Fibroblast of skin of abdomen (primary cell): ENCODE measurements around the gene PDPK1.

Experiments used
- DNase-seq: peaks from one replicate; pipeline ENCODE4 v3.0.0-alpha.2; 2013

PDPK1 gene

DNA sequence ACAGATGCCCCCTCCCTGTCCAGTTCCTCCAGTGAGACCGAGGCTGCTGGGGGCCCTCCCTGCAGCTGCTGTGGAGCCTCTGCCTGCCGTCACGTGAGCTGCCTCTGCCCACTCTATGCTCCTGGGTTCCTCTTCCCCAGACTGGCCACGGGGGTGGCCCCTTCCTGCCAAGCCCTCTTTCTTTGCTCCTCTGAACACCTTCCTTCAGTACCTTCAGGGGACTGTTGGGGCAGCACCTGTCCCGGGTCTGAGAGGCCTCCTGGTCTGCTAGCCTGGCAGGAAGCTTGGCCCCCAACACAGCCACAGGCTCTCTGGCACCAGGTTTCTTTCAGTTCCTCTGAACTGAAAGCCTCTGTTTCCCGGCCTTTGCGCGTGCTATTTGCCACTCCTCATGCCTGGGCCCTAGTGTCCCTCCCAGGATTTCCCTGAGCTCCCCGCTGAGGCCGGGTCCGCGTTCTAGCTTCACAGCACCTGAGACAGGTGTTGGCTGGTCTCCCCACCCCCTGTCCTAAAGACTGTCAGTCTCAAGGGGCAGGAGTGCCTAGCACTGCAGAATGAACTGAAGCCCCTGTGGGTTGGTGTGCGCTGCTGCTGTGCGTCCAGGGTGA, 30.7 kb upstream of the PDPK1 start:
- no peak for DNase-seq

GRCh38 chr16:2507665-2508064, 30.2 kb upstream of the PDPK1 start:
- no peak for DNase-seq

DNA sequence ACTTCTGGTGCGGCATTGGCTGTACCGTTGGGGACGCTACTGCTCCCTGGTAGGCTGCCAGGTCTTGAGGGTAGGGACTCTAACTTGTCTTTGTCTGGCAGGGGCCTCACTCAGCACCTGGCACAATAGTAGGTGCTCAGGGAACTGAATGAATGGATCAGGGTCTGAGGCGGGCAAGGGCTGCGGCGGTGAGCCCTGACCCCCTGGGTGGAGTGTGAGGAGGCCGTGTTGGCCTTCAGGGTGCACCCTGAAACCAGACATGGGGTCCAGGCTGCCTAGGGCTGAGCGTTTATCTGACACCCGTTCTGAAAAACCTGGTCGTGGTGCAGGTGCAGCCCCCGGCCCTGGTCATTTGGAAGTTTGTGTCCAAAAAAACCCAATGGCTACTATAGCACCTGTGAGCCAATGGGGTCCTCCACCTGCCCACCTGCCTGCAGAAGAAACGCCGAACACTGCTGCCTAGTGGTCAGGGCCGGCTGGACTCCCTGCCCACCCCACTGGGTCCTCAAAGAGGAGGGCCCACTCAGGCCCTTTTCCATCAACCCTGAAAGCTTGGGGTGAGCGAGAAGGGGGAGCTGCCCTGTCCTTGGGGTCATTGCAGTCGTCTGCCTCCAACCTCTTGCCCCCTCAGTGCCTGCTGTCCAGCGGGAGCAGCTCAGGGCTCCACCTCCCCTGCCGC, 29.0 kb upstream of the PDPK1 start:
- no peak for DNase-seq

- DNase-seq = peak; percentile 54
Observed at GRCh38 chr16:2511128-2511800, 26.6 kb upstream of the PDPK1 start.

DNA sequence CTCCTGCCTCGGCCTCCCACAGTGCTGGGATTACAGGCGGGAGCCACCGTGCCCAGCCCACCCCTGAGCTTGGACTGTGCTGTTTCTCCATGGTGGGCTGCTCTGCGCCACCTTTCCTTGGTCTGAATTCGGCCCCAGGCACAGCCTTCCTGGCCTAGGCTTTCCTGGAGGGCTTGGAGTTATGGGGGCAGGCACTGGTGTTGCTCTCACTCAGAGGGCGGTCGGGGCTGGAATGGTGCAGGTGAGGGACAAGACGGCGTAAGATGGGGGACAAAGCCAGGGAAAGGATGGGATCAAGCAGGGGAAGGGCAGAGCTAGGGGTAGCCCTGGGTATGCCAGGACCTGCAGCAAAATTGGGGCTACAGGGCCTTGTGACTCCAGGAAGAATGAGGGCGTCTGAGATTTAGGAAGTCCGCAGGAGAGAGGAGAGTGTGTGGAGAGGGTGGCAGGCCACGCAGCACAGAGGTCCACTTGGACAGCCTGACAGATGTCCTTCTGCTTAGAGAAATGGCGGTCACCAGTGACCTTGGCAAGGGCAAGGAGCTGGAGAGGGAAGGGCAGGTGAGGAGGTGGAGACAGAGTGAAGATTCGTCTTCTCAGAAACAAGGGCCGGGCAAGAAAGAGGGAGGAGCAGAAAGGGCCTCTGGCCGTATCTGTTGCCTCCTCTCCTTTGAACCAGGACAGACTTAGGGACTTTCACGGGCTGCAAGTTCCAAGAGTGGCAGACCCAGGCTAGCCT, 25.7 kb upstream of the PDPK1 start:
- DNase-seq = no peak

DNA sequence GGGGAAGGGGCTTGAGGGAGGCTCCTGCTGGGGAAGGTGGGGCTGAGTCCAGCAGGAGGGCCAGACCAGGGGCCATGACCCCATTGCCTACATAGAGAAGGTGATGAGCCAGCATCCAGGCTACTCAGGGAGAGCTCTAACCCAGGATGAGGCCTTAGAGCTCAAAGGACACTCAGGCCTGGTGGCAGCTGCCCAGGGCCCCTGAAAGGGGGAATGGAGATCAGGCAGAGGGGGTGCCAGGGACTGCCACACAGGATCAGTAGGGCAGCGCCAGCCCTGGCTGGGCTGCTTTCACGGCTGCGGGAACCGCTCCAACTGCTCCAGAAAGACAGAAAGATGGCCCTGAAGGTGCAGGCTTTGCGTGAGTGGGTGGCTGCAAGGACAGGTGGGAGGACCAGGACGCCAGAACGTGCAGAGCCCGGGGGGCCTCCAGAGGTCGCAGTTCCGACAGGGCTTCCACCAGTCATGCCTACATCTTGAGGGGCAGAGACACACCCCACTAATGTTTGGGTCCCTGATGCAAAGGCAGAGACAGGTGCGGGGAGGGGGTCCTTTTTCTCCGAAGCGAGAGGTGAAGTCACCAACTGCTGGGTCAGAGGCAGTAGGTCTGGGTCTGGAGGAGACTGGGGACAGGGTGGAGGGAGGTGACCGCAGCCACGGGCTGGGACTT, 25.0 kb upstream of the PDPK1 start:
- no peak for DNase-seq

GRCh38 chr16:2513405-2514332, 24.2 kb upstream of the PDPK1 start, which contains the start of gene ATP6V0C:
ATP6V0C (plus strand) TSS chr16:2513952; CDS start chr16:2514104, 152 bp downstream.
- DNase-seq = peak; percentile 85

GRCh38 chr16:2514333-2515179, 23.3 kb upstream of the PDPK1 start:
- DNase-seq = no peak

DNA sequence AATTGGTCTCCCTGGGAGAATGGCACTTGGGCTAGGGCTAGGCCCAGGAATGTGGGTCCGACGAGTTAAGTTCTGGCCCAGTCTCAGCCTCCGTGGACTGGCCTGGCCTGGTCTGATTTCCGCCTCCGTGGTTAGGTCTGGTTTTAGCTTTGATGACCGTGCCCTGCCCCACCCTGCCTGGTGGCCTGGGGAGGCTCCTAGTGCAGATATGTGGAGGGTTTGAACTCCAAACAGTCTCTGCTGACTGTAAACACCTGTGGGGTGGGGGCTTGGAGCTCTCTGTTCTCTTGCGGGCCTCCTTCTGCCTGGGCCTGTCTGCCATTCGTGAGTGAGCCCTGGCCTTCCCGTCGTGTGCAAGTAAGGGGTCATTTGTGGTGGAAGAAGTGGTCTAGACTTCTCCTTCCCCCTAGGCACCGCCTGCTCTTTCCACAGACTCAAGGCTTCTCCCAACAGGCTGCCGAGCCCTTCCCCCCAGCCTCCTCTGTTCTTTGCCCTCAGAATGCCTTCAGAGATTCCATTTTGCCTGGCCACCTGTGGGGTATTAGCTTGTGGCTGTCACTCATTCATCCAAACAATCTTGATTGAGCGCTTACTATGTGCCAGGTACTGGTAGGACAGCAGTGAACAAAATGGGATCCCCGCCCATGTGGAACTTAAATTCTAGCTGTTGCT, 22.5 kb upstream of the PDPK1 start:
- DNase-seq = no peak

DNA sequence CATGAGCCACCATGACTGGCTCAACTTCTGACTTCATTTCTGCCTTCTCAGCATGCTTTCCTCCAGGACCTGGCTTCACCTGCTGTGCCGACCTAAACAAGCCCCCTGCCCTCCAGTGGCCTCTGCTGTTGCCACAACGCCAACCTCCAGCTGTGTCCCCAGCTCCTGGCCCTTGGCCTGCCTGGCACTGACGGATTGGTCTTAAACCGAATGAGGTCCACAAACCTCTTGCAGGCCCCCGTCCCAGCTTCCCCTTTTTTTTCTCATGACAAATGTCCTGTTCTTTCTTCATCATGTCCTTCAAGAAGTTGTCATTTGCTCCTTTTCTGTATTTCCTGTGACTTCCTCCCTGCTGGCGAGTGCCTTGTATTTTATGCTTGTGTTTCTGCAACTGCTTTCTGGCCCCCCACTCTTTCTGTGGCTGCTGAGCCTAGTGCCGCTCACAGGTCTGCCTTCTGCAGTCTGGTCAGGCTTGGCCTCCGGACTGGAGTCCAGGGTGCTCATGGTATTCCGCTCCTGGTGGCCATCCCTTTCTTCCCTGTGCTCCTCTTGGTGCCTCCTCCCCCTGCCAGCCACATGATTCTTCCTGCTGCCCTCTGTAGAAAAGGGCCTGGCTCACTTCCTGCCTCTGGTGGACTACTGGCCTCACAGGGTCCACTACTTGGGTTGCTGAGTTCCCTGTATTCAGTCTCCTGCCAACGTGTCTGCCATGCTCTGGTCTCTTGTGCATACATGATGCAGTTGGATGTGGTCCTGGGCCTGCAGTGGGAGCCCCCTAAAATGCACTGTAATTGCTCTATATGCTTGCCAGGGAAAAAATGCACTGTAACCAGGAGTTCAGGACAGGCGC, 21.2 kb upstream of the PDPK1 start:
- DNase-seq = no peak

DNA sequence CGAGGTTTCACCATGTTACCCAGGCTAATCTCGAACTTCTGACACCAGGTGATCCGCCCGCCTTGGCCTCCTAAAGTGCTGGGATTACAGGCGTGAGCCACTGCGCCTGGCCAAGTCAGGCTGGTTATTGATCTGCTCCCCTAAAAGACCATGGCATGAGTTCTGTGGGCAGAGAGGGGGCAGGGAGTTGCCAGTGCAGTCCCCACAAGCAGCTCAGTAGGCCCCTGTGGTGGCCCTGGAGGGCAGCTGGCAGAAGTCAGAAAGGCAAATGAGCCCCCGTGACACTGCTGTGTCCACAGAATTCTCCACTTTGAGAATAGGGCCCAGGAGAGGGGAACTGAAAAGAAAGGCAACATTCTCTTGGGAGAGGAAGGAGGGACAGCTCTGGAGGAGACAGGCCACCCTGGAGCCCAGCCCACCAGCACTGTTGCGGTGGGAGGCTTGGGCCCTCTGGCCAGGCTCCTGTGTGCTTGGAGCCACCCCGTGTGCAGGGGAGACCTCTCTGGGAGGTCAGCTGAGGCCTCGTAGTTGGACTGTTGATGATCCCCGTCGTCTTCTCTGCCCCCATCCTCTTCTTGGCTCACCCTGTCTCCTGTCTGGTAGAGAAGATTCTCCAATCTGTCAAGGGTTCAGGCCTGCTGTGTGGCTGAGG, 19.7 kb upstream of the PDPK1 start:
- no peak for DNase-seq

GRCh38 chr16:2518823-2519710, 18.8 kb upstream of the PDPK1 start:
- no peak for DNase-seq

GRCh38 chr16:2519711-2520080, 18.1 kb upstream of the PDPK1 start:
- DNase-seq = no peak

- DNase-seq = peak; percentile 92
Observed at GRCh38 chr16:2520097-2520783, 17.6 kb upstream of the PDPK1 start, which contains the start of gene AMDHD2. AMDHD2 (plus strand) TSS chr16:2520371; CDS start chr16:2520459, 88 bp downstream.

- no peak for DNase-seq
Observed at GRCh38 chr16:2520784-2521531, 16.9 kb upstream of the PDPK1 start.

DNA sequence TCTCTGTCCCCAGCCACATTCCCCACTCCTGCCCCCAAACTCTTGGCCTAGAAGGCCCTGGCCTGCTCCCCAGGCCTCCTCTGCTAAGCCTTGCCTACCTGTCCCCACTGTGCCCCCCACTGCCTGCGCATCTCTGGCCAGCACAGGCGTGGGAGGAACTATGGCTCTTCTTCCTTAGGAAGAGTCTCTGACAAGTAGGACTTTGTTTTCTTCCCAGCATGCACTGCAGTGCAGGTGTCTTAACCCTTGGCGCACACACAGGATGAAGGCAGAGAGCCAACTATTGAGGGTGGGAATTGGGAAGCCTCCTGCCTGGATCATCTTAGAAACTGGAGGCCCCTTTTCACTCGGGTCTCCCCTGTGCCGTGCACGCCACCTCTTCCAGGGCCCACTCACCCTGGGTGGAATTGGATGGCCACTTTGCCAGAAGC, 14.0 kb upstream of the PDPK1 start:
- no peak for DNase-seq
